ENCODE measurements around the gene LYL1.

Gene LYL1

DNA sequence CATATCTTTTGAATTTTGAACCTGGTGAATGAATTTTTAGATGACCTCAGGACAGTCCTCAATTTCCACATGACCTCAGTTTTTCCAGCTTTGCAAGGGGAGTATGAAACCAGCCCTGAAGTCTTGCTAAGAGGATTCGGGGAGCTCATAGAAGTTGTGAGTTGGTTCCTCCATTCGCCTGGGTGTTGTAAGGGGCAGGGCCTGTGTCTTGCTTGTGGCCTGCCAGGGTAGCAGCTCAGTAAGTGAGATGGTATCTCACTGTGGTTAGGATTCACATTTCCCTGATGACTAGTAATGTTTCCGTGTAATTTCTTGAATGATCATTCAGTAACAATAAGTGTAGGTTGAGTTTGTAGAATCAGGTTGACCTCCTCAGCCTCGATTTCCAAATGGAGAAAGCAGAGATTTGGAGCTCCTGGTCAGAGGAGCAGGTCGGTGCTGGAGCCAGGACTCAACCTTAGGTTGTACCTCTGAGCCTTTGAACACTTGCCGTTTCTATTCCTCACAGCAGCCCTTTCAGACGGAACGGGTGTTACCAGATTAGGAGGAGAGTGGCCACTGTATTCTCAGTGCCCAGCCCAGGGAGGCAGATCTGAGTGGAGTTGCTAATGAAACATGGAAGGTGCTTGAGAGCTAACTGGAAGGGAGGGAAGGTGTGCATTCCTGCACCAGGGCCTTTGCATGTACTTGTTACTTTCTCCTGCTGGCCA, 30.0 kb upstream of the LYL1 start:
- no peak overlapping the region for H3K4me3 ChIP-seq
- intact Hi-C loops (cut with DNase I; ENCODE audit: low total_unique reads): no loop called here
- no peaks in the 10 kb centered on the region for H3K27me3 ChIP-seq
- H3K27ac ChIP-seq: no peak overlapping the region
- H3K36me3 ChIP-seq: peaks cover 14 to 26% (median 25%) of the 10 kb centered on the region in 3 donors
- no peak for DNase-seq
- H3K4me1 ChIP-seq: peaks cover 0 to 13% (median 2%) of the 10 kb centered on the region in 4 donors
- no peaks in the 10 kb centered on the region for H3K9me3 ChIP-seq
- TF ChIP-seq, protein P1, sequence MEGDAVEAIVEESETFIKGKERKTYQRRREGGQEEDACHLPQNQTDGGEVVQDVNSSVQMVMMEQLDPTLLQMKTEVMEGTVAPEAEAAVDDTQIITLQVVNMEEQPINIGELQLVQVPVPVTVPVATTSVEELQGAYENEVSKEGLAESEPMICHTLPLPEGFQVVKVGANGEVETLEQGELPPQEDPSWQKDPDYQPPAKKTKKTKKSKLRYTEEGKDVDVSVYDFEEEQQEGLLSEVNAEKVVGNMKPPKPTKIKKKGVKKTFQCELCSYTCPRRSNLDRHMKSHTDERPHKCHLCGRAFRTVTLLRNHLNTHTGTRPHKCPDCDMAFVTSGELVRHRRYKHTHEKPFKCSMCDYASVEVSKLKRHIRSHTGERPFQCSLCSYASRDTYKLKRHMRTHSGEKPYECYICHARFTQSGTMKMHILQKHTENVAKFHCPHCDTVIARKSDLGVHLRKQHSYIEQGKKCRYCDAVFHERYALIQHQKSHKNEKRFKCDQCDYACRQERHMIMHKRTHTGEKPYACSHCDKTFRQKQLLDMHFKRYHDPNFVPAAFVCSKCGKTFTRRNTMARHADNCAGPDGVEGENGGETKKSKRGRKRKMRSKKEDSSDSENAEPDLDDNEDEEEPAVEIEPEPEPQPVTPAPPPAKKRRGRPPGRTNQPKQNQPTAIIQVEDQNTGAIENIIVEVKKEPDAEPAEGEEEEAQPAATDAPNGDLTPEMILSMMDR (IDR thresholded peaks at IDR 0.05): no peak

DNA sequence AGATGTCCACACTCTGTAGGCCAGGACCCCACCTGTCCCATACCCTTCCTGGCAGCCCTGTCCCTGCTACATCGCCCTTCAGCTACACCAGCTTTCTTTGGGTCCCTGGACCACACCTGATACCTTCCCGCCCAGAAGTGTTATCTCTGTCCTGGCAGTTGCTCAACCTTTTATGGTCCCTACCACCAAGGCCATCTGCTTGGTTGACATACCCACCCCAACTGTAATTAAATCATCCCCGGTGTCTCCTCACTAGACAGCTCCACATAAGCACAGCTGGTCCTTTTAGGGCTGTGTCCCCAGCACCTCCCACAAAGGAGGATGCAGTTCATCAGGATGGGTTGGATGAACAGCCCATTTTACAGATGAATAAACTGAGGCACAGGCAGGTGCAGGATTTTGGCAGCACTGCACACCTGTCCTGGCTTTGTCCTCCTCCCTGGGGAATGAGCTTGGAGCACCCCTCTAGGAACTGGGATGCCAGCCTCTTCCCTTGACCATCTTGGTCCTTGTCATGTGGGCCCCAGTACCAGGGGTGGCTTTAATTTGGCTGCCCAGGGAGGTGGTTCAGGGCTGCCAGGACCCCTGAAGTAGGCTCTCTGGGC, 28.3 kb upstream of the LYL1 start:
- peaks cover 8 to 16% (median 10%) of the 10 kb centered on the region in 3 donors for H3K36me3 ChIP-seq
- no peak overlapping the region for H3K27ac ChIP-seq
- H3K9me3 ChIP-seq: no peaks in the 10 kb centered on the region
- TF ChIP-seq, protein P1 (IDR thresholded peaks at IDR 0.05): no peak
- no peak overlapping the region for H3K4me3 ChIP-seq
- intact Hi-C loops (cut with DNase I; ENCODE audit: low total_unique reads): no loop called here
- peaks cover 0 to 13% (median 3%) of the 10 kb centered on the region in 4 donors for H3K4me1 ChIP-seq
- H3K27me3 ChIP-seq: no peaks in the 10 kb centered on the region
- DNase-seq: no peak

DNA sequence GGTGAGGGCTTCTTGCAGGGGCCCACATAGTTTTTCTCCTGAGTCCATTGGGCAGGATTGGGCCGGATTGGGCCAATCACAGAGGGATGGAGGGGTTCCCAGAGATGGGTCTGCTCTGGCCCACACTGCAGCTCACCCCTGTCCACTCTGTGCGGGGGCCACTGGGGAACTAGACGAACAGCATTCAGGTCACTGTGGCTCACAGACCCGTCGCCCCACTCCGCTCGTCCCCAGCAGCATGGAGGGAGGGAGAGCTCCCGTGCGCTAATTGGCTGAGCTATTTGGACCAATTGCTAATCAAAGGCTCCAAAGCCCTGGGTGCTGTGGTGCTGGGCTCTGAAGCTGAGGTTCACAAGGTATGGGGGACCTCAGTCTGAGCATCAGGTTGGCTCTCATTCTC, 26.7 kb upstream of the LYL1 start:
- no peak for DNase-seq
- Histone ChIP-seq H3K4me3 (no peak overlapping the region), H3K36me3 (peaks cover 0 to 14% (median 0%) of the 10 kb centered on the region in 3 donors), H3K27me3 (no peaks in the 10 kb centered on the region), H3K4me1 (peaks cover 0 to 6% (median 2%) of the 10 kb centered on the region in 4 donors), H3K9me3 (no peaks in the 10 kb centered on the region), H3K27ac (no peak overlapping the region)
- intact Hi-C loops (cut with DNase I; ENCODE audit: low total_unique reads): no loop called here
- TF ChIP-seq, protein P1 (IDR thresholded peaks at IDR 0.05): no peak

DNA sequence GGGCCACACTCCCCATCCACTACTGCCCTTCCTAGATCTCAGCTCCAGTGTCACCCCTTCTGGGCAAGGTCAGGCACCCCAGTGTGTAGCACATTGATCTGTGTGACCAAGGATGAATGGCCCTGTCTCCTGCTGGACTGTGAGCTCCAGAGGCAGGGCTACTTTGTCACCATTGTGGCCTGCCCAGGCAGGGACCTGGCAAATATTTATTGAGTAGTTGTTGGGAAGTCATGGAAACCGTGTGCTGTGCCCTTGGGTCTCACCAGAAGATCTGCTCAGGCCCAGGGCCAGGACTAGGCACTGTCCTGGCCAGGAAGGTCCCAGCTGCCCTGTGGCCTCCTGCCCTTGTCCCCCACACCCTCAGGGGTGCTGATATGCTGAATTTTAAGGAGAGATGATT, 25.9 kb upstream of the LYL1 start:
- no peak overlapping the region for H3K4me3 ChIP-seq
- no peak overlapping the region for H3K27ac ChIP-seq
- intact Hi-C loops (cut with DNase I; ENCODE audit: low total_unique reads): no loop called here
- H3K27me3 ChIP-seq: no peaks in the 10 kb centered on the region
- H3K36me3 ChIP-seq: peaks cover 0 to 15% (median 0%) of the 10 kb centered on the region in 3 donors
- DNase-seq: no peak
- H3K4me1 ChIP-seq: peaks cover 0 to 6% (median 0%) of the 10 kb centered on the region in 4 donors
- TF ChIP-seq, protein P1 (IDR thresholded peaks at IDR 0.05): no peak
- H3K9me3 ChIP-seq: no peaks in the 10 kb centered on the region

DNA sequence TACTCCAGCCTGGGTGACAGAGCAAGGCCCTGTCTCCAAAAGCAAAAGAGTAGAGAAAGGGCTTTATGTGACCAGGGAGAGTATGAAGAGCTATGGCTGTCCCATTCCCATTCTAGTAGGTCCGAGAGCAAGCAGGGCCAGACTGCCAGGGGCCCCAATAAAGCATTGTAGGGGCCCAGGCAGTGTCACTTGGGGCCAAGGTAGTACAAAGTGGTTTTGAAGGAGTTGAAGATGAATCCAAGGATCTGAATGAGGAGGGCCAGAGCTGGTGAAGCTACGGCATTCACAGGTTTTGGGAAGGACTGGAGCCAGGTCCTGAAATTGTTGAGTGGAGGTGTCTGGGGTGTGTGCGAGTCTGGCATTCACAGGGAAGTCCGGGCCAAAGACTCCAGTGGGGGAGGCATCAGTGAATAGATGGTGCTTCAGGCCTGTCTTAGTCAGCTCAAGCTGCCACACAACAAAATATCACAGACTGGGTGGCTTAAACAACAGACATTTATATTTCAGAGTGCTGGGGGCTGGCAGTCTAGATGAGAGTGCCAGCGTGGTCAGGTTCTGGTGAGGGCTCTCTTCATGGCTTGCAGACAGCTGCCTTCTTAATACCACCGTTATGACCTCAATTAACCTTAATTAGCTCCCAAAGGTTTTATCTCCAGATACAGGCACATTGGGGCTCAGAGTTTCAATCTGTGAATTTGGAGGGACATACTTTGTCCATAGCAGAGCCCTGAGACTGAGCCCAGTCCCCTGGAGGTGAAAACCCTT, 25.3 kb upstream of the LYL1 start:
- no peak overlapping the region for H3K27ac ChIP-seq
- no peak overlapping the region for H3K4me3 ChIP-seq
- intact Hi-C loops (cut with DNase I; ENCODE audit: low total_unique reads): no loop called here
- H3K27me3 ChIP-seq: no peaks in the 10 kb centered on the region
- peaks cover 0 to 15% (median 0%) of the 10 kb centered on the region in 3 donors for H3K36me3 ChIP-seq
- peaks cover 0 to 6% (median 0%) of the 10 kb centered on the region in 4 donors for H3K4me1 ChIP-seq
- DNase-seq: no peak
- TF ChIP-seq, protein P1 (IDR thresholded peaks at IDR 0.05): no peak
- H3K9me3 ChIP-seq: no peaks in the 10 kb centered on the region

Data from tibial artery (tissue), 4 donors.